ENCODE results near the gene PTPA.

PTPA gene

GRCh38 chr9:129110740-129111527, at the start of gene PTPA, which contains the start of gene CRAT:
Gene PTPA (plus strand): TSS chr9:129111415. CDS start chr9:129111601, 186 bp downstream.
Gene CRAT (minus strand): TSS chr9:129110793. CDS start chr9:129110509, 284 bp downstream.
- peak; percentile 91 for DNase-seq

GRCh38 chr9:129063061-129063460, 48.2 kb upstream of the PTPA start:
- no peak for DNase-seq

- DNase-seq, result no peak
These were observed 46.7 kb upstream of the PTPA start for GRCh38 chr9:129064499-129064908.

- no peak for DNase-seq
These were observed 43.1 kb upstream of the PTPA start for GRCh38 chr9:129068110-129068509.

- no peak for DNase-seq
These were observed 42.0 kb upstream of the PTPA start for GRCh38 chr9:129068990-129069861.

GRCh38 chr9:129069862-129070641, 41.2 kb upstream of the PTPA start:
- no peak for DNase-seq

- DNase-seq, result no peak
These were observed 40.3 kb upstream of the PTPA start for GRCh38 chr9:129070696-129071525.

- no peak for DNase-seq
These were observed 39.6 kb upstream of the PTPA start for GRCh38 chr9:129071526-129072126.

- no peak for DNase-seq
These were observed 39.0 kb upstream of the PTPA start for GRCh38 chr9:129072171-129072570.

- DNase-seq, result no peak
These were observed 37.8 kb upstream of the PTPA start for GRCh38 chr9:129073404-129073803.

GRCh38 chr9:129074106-129074505, 37.1 kb upstream of the PTPA start:
- no peak for DNase-seq

- no peak for DNase-seq
These were observed 35.1 kb upstream of the PTPA start for GRCh38 chr9:129075996-129076639.

GRCh38 chr9:129076640-129077037, 34.6 kb upstream of the PTPA start:
- DNase-seq, result no peak

- no peak for DNase-seq
These were observed 34.0 kb upstream of the PTPA start for GRCh38 chr9:129077236-129077635.

- no peak for DNase-seq
These were observed 32.3 kb upstream of the PTPA start for GRCh38 chr9:129078691-129079503.

GRCh38 chr9:129079829-129080228, 31.4 kb upstream of the PTPA start:
- no peak for DNase-seq

- DNase-seq, result no peak
These were observed 31.0 kb upstream of the PTPA start for GRCh38 chr9:129080298-129080600.

GRCh38 chr9:129080601-129081387, 30.4 kb upstream of the PTPA start, which contains the start of gene DOLPP1:
Gene DOLPP1 (plus strand): TSS chr9:129081111. CDS start chr9:129081132, 21 bp downstream.
- DNase-seq, result peak; percentile 100

GRCh38 chr9:129081388-129081904, 29.8 kb upstream of the PTPA start:
- DNase-seq, result no peak
